ENCODE results near the gene PMM2.
"Not testable (repeated sequence)": the region's sequence is repeated elsewhere in the genome, so short reads cannot be mapped to it uniquely, and the experiment has no call there.

Gene PMM2

DNA sequence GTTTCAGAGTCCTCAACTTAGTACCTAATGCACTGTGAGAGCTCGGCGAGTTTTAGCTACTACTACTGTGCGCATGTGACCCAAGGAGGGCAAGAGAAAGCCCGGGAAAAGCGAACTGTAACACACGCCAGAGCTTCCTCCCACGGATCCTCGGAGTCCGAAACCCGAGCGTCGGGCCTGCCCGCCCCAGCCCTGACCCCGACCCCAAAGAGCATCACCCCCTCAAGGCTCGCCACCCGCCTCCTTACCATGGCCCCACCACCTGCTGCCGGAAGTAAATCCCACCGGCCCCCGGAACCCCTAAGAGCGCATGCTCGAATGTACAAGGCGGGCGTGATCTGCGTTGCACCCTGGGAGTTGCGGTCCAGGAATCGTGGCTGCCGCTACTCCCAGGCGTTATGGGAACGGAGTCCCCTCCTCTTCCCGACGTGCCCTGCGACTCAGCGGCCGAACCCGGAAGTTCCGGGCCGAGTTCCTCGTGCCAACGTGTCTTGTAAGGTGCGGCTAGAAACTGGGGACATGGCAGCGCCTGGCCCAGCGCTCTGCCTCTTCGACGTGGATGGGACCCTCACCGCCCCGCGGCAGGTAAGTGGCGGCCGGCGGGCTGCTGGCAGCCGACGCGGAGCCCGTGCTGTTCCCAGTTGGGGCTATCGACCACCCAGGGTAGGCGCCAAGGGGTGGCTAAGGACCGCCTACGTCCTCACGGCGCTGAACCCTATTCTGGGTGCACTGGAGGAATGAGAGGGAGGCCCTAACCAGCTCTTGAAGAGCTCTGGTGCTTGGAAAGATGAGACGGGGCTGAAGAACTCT lies at the start of gene PMM2, which contains the start of gene TMEM186:
Gene PMM2, plus strand, starts transcription at position 476 of the 810 bp plus-strand sequence. Its CDS starts 44 bp downstream, at position 520.
Gene TMEM186, minus strand, starts transcription at position 276 of the 810 bp plus-strand sequence. Its CDS starts 25 bp downstream, at position 251.
- peak; percentile 84 for DNase-seq

DNA sequence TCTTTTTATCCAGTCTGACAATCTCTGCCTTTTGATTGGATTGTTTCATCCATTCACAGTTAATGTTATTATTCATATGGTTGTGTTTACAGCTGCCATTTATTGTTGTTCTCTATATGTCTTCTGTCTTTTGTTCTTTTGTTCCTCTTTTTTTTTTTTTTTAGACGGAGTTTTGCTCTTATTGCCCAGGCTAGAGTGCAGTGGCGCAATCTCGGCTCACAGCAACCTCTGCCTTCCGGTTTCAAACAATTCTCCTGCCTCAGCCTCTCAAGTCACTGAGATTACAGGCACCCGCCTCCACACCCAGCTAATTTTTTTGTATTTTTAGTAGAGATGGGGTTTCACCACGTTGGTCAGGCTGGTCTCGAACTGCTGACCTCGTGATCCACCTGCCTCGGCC lies 48.7 kb upstream of the PMM2 start:
- DNase-seq = not testable (repeated sequence)

DNA sequence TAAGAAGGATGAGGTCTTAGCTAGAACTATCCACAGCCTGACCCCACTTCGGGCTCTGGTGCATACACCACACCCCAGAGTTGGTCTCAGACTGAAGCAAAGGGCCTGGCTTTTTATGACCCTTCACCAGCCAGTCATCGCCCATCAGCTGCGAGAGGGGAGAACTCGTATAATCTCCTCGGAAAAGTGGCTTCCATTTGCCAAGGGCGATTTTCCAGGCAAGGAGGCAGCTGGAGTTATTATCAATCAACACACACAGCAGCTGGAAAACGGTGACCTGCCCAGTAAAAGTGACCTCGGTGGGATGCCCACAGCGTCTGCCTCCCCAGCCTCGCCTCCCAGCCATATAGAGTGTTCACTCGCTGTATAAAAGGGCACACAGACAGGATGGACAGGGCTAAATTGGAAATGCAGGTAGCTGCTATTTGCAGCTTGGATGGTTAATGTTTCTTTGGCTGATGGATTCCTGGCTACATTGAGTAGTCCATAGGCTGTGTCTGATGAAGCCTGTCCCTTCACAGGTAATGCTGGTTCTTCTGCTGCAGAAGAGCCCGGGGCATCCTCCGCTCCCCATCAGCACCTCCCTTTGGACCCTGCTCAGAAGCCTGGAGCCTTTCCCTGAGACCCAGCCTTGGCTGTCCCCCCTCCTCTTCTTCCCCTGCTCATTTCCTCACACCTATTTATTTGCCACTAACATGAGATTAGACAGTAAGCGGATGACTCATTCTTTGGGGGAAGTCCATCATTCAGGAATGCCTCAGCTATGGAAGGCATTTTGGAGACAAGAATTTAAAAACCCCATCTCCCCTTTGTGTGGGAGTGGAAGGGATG lies 45.9 kb upstream of the PMM2 start:
- no peak for DNase-seq

DNA sequence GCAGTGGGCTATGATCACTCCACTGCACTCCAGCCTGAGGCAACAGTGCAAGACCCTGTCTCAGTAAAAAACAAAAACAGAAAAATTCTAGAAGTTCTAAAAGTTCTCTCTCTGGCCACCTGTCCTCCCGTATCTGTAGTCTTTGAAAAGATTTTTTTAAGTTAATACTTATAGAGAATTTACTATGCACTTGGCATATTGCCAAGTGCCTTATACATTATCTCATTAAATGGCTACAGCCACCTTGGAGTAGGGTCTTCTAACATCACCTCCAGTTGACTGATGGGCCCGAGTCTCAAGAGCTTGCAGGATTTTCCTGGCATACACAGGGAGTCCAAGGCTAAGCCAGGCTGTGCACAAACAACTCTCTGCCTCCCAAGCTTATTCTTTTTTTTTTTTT lies 44.9 kb upstream of the PMM2 start:
- no peak for DNase-seq

DNA sequence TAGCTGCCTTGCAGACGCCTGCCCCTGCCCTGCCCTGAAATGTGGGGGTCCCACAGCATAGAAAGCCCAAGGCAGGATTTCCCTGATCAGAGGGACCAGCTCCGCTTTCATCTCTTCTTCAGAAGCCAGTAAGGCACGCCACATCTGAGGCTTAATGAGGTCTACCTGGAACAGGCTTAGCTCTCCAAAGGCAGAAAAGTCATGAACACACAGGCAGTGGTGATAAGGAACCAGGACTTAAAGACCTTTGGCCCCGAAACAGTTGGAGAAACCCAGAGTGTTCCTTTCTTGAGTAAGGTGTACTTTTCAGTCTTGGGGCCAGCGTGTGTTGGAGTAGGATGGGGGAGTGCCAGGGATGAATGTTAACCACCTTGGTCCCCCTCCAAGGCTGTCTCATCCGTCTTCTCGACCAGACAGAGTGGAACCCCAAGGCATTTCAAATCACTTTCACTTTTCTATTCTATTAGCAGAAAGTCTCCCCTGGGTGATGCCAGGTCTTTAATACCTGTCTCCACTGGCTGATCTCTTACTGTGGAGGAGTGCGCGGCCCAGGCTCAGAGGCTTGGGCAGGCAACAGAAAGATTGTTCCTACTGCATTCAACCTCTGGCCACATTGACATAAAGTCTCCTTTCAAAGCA lies 44.1 kb upstream of the PMM2 start:
- DNase-seq = no peak

DNA sequence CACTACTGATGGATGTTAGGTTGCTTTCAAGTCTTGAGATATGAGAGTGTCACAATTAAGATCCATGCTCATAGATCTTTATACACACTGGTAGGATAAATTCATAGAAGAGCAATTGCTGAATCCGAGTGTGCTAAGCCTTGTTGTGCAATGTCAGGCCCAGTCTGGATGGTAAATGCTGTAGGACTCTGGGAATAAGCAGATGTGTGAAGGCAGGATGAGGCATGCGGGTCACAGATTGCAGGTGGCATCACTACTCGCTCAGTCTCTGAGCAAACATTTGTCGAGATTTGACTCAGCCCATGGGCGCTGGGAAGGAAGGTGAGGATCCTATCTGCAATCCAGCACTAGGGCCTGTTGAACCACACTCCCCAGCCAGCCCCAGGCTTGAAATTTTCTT lies 40.9 kb upstream of the PMM2 start:
- DNase-seq = no peak

DNA sequence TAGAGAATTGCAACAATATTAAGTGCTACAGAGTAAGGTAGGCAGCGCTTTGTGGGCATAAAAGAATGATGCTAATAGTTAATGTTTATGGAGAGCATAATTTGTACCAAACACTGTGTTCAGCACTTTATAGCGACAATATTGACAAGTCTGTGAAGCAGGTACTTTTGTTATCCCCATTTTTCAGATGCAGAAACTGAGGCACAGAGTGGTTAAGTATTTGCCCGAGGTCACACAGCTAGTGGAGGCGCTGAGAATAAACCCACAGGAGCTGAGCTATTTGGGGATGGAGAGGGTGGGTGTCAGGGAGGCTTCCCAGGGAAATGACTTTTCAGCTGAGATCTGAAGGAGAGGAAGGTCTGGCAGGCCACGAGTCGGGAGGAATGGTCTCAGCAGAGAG lies 39.6 kb upstream of the PMM2 start:
- DNase-seq = no peak

DNA sequence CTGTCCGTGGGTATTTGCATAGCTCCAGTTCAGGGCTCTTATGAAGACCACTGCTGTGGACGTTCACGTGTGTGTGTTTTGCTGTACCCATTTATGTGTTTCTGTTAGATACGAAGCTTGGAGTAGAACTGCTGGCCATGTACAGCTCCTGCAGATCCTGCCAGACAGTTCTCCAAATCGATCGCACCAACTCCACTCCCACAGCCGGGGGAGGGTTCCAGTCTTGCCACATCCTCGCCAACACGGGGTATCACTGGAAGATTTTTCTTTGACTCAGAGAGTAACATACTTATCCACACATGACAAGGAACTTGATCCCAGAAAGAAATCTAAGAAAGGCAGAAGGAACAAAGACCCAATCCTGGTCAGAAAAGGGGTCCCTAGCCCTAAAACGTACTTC lies 37.6 kb upstream of the PMM2 start:
- no peak for DNase-seq

DNA sequence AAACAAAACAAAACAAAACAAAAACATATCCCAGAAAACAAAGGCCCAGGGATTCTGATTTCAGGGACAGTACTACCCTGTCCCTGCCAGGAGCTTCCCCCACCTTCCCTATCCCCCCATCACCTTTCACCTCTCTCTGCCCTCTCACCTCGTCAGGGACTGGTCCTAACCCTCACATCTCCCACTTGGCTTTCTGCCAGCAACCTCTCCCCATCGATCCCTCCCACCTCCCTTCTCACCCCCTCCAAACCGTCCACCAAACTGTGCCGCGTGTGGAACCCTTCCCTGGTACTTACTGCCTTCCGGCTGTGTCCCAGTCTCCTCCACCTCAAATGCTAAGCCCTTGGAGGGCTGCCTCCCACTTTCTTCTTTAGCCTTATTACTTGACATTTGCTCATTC lies 36.6 kb upstream of the PMM2 start:
- no peak for DNase-seq

DNA sequence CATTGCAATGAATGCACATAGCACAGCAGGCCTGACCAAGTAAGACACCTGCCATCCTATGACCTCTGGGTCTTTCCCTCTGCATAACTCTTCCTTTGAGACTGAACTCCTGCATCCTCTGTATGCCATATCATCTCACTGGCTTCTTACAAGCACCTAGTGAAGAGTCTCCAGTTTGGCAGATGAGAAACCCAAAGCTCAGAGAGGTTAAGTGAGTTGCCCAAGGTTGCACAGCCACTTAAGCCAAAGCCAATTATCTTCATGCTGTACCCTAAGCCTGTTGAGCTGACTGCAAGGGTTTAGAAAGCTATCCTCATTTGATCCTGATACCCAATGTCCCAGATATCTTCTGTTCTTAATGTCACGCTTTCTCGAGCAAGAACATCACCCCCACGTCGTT lies 35.4 kb upstream of the PMM2 start:
- no peak for DNase-seq

DNA sequence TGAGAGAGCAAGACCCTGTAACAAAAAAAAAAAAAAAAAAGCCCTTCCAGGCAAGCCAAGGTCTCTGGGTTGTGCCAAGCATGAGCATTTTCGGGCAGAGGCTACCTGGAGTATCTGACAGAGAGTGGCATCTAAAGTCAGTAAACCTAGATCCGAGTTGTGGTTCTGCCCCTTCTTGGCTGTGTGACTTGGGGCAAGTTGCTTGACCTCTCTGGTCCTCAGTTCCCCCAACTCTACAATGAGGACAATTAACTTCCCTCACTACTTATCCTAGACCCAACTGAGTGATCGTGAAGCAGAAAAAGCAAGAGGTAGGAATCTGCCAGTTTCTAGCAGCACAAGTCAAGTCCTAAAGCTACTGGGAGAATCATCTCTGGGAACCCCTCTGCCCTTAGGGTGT lies 34.6 kb upstream of the PMM2 start:
- DNase-seq = no peak

DNA sequence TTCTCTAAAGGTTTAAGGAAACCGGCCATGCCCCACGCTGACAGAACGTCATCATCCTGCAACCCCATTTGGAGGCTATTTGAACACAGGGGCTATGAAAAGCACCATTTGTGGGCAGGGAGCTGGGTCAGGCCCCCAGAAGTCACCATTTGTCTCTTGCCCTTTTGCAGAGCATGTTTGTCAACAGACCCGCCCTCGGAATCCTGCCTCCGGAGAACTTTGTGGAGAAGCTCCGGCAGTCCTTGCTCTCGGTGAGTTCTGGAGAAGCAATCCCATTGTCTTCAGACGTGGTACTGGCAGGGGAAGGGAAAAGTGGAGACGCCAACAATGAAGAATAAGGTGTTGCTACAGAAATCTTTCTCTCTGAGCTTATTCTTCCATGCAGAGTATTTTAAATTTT lies 33.7 kb upstream of the PMM2 start:
- DNase-seq = no peak

DNA sequence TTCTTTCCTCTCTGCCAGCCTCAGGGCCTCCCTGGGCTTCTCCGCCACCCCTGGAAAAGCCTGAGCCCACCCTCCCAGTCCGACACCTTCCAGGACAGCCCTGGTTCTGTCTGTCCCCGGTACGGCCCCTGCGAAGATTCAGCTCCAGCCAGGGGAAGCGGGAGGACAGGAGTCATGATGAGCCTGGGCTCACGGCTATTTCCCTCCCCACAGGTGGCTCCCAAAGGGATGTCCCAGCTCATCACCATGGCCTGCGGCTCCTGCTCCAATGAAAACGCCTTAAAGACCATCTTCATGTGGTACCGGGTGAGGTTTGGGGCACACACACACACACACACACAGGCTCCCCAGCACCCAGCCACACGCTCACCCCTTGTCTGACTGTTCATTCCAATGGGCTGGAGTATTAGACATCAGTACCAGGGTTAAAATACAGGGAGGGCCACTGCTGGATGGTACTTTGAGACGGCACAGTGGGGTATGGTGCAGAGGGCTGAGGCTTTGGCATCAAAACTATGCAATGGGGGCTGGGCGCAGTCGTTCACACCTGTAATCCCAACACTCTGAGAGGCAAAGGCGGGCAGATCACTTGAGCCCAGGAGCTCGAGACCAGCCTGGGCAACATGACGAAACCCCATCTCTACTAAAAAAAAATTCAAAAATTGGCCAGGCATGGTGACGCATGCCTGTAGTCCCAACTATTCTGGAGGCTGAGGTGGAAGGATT lies 33.0 kb upstream of the PMM2 start:
- no peak for DNase-seq

DNA sequence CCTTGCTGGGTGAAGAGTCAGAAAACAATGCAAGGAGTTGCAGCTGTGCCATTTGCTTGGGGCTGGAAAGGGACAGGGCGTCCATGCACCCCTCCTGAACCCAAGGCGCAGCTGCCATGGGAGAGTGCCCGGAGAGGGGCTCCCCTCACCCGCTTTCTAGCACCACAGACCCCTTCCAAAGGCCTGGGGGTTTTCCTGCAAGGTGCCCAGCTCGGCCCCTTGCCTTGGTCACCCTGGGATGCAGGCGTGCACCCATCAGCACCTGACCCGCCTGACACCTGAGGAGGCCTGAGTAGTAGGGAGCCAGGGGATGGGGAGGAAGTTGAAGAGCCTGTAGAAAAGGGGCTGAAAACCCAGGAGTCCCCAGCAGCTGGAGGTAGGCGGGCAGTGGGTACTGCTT lies 30.5 kb upstream of the PMM2 start:
- no peak for DNase-seq

DNA sequence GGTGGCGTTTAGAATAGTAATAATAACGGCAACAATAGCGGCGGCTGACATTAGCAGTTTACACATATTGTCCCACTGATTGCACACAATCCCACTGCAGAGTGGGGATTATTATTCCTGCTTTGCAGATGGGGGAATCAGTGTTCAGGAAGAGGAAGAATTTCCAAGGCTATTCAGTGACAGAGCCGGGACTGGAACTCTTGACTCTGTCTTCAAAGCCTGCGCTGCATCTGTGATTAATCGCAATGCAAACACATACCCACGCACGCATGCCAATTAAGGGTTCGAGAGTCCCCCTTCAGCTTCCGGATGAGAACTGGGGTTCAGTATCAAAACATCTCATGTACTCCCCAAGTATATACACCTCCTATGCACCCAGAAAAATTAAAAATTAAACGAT lies 29.4 kb upstream of the PMM2 start:
- no peak for DNase-seq

DNA sequence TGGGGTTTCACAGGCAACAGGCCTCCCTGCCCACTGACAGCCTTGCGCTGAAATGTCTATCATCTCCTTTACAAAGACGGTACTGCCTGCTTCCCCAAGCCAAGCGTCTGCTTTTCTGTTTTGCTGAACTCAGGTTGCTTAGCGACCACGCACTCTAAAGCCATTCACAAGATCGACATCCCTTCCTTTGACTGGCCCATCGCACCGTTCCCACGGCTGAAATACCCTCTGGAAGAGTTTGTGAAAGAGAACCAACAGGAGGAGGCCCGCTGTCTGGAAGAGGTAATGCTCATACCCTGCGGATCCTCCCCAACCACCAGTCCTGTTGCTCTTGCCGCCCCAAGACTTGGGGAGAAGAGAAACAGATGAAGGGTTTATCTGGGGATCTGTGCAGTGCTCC lies 28.9 kb upstream of the PMM2 start:
- DNase-seq = no peak

DNA sequence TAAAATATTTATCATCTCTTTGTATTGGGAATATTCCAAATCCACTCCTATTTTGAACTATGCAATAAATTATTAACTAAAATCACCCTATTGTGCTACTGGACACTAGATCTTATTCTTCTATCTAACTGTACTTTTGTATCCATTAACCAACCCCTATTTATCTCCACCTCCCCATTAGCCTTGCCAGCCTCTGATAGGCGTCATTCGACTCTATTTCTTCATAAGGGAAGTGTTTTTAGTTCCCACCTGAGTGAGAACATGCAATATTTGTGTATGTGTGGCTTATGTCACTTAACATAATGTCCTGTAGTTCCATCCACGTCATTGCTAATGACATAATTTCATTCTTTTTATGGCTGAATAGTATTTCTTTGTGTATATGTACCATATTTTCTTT lies 24.1 kb upstream of the PMM2 start:
- DNase-seq = no peak

DNA sequence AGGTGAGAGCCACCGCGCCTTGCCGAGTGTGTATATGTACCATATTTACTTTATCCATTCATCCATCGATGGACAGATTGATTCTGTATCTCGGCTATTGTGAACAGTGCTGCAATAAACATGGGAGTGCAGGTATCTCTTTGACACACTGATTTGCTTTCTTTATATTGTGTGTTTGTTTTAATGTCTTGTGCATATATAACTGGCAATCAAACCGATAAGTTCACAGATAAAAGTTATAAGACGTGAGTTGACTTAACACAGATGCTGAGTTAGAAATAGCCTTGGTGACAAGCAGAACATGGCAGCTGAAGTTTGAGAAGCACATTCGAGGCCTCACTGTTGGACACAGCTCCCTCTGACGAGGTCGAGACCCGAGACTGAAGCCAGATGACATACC lies 23.4 kb upstream of the PMM2 start:
- DNase-seq = no peak

DNA sequence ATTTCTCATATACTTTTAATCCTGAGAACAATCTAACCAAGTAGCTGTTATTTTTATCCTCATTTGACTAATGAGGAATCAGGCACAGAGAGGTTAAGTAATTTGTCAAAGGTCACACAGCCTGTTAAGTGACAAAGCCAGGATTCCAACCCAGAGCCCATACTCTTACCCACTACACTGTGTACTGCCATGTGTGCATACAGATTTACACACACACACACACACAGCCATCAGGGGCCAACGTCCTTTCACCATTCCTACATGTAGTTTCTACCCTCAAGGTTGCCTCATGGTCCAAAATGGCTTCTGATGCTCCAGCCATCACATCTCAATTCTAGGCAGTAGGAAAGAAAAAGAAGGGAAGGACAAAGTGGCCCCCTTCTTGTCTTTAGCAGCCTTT lies 22.3 kb upstream of the PMM2 start:
- DNase-seq = no peak

DNA sequence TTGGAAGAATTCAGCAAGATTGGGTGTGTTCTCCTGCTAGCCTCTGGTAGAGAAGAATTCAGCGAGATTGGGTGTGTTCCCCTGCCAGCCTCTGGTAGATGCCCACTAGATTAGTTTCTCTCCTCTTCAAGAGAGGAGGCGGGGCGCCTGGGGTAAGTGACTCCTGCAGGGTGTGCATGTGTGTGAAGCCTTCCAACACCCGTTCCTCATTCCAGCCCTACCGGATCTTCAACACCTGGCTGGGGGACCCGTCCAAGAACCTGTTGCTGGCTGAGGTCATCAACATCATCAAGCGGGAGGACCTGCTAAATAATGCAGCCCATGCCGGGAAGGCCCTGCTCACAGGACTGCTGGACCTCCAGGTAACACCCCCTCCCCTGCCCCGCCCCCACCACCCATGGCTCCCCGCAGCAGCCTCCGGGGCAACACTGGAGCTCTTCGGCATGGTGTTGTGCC lies 21.5 kb upstream of the PMM2 start:
- no peak for DNase-seq

DNA sequence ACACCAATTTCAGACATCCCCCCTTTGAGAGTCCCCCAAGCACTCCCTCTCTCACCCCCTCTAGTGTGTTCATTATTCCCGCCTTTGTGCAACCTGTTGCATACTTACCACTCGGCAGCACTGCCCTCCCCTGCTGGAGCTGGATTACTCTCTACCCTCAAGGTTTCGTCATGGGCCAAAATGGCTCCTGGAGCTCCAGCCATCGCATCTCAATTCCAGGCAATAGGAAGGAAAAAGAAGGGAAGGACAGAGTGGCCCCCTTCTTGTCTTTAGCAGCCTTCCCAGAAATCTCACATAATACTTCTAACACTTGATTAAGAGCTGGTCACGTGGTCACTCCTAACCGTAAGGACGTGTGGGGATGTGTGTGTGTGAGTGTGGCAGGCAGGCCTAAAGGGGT lies 20.4 kb upstream of the PMM2 start:
- no peak for DNase-seq

DNA sequence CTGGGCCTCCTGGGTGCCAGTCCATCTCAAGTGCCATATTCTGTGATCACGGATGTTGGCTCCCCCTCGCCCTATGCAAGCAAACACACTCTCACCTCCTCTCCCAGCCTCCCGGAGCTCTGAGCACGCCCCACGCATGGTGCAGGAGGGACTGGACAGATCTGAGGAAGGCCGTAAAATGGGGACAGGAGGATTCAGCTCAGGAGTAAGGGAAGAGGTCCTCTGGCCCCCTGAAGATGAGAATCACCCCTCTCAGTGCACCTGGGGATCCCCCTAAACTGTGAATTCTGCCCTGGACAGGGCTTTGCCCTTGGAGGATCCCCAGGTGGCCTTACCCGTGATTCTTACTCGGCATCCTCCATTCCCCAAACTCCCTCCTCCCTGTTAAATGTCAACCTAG lies 15.8 kb upstream of the PMM2 start:
- DNase-seq = no peak

DNA sequence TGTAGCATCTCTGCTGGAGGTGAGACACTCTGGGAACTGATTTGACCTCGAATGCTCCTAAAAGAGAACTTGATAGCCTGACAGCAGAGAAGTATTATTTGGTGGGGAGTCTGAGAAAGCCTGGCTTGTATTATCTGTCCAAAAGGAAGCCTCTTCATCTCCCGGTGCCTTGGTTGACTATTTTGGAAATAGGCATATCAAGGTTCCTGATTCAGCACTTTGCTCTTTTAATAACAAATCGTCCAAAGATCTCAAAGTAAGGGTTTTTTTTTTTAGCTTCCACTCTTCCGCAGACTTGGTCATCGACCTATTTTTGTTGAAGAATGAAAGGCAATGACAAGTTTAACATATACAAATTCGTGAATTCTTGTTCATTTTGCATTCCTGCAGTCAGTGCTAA lies 15.0 kb upstream of the PMM2 start:
- no peak for DNase-seq
